Rectal smooth muscle tissue (tissue), 1 donor: ENCODE data around the gene GRIK2.

ENCODE experiments used
- H3K27ac ChIP-seq: one replicate; pipeline ENCODE4 v1.7.0; 2013; ENCODE audit warnings: low read depth, low read length, inconsistent platforms
- H3K27me3 ChIP-seq: one replicate; pipeline ENCODE4 v1.7.0; 2013; ENCODE audit warnings: low read length; ENCODE audit not compliant: control insufficient read depth, insufficient read depth
- H3K36me3 ChIP-seq: one replicate; pipeline ENCODE4 v1.7.0; 2013; ENCODE audit warnings: low read length; ENCODE audit not compliant: control insufficient read depth, insufficient read depth
- H3K4me1 ChIP-seq: one replicate; pipeline ENCODE4 v1.7.0; 2013; ENCODE audit warnings: low read length; ENCODE audit not compliant: control insufficient read depth, insufficient read depth
- H3K4me3 ChIP-seq: one replicate; pipeline ENCODE4 v1.7.0; 2013; ENCODE audit warnings: low read length
- H3K9ac ChIP-seq: one replicate; pipeline ENCODE4 v1.7.0; 2013; ENCODE audit warnings: low read length

Gene GRIK2

GRCh38 chr6:101716810-101717209, 323.3 kb downstream of the GRIK2 start:
- no peaks in the 10 kb centered on the region for H3K36me3 ChIP-seq
- H3K27ac ChIP-seq, result no peak overlapping the region
- H3K4me3 ChIP-seq, result no peak overlapping the region
- H3K4me1 ChIP-seq, result no peaks in the 10 kb centered on the region
- no peaks in the 10 kb centered on the region for H3K27me3 ChIP-seq
- H3K9ac ChIP-seq, result no peak overlapping the region

DNA sequence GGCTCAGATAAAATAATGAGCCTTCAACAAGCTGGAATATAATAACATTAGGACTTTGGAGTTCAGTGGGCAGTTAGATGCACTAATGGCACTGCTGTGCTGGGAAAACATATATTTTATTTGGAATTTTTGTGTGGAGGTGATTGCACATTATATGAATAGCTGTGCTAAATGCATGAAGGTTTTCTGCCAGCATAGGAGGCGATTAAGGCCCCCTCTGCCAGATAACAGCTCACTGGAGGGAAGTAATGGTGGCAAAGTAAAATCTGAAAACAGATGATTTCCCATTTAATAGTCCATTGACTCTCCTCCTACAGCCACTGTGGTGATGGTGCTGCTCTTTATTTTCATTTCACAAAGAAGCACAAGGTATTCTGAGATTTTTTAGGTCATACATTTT, 326.0 kb downstream of the GRIK2 start:
- H3K36me3 ChIP-seq, result no peaks in the 10 kb centered on the region
- H3K9ac ChIP-seq, result no peak overlapping the region
- H3K4me1 ChIP-seq, result no peaks in the 10 kb centered on the region
- H3K27ac ChIP-seq, result no peak overlapping the region
- H3K4me3 ChIP-seq, result no peak overlapping the region
- H3K27me3 ChIP-seq, result no peaks in the 10 kb centered on the region

DNA sequence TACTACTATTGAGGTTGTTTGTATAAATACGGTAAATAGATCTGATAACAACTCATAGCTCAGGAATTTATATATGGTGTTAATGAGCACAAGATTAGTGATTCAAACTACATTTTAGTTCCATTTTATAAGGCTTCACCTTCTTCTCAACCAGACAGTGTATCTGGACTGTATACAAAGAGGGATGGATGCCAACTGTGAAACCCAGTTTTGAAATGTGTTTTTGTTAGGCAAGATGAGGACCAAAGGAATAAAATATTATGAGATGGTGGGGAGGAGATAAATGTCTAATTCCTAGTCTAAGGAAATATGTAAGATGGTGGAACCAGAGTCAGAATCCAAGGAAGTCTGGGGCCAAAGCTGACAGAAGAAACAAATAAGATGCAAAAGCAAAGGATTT, 329.0 kb downstream of the GRIK2 start:
- H3K27ac ChIP-seq, result no peak overlapping the region
- H3K4me3 ChIP-seq, result no peak overlapping the region
- H3K9ac ChIP-seq, result no peak overlapping the region
- H3K36me3 ChIP-seq, result no peaks in the 10 kb centered on the region
- H3K27me3 ChIP-seq, result no peaks in the 10 kb centered on the region
- no peaks in the 10 kb centered on the region for H3K4me1 ChIP-seq

GRCh38 chr6:101722991-101723579, 329.6 kb downstream of the GRIK2 start:
- Histone ChIP-seq H3K27me3 (no peaks in the 10 kb centered on the region), H3K4me3 (no peak overlapping the region), H3K4me1 (no peaks in the 10 kb centered on the region), H3K27ac (no peak overlapping the region), H3K36me3 (no peaks in the 10 kb centered on the region), H3K9ac (no peak overlapping the region)

DNA sequence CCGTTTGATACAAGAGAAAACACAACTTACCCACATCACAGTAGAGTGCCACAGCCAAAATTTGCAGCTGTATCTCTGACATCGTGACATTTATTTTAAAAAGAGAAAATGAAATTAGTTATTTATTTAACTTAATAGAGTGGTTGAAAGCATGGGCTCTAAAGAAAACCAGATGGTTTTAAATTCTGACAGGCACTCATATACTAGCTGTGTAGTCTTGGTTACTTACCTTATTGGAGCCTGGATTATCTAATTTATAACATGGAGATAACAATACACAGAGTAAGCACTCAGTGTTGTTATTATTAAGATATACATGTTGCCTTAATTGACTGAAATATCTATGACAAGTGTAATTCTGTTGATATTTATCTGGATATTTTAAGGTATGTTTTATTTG, 334.9 kb downstream of the GRIK2 start:
- H3K27ac ChIP-seq, result no peak overlapping the region
- H3K4me3 ChIP-seq, result no peak overlapping the region
- no peaks in the 10 kb centered on the region for H3K4me1 ChIP-seq
- H3K9ac ChIP-seq, result no peak overlapping the region
- no peaks in the 10 kb centered on the region for H3K36me3 ChIP-seq
- H3K27me3 ChIP-seq, result no peaks in the 10 kb centered on the region

DNA sequence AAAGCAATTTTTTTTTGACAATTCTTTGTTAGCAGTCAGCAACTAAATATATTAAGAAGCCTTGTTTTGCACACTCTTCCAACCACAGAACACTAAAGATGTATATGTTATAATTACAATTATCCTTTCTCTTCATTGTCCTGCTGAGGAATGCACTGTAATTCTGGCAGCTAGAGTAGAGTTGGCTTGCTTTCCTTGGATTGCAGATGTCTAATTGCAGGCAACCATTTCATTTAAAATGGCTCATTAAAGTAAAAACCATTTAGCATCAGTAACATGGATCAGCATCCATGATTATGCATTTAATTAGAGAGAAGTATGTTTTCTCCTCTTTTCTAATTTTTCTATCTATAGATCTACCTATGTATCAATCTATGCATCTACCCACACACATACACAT, 335.4 kb downstream of the GRIK2 start:
- Histone ChIP-seq H3K27ac (no peak overlapping the region), H3K27me3 (no peaks in the 10 kb centered on the region), H3K4me1 (no peaks in the 10 kb centered on the region), H3K36me3 (no peaks in the 10 kb centered on the region), H3K9ac (no peak overlapping the region), H3K4me3 (no peak overlapping the region)

GRCh38 chr6:101730954-101731353, 337.4 kb downstream of the GRIK2 start:
- H3K4me3 ChIP-seq, result no peak overlapping the region
- no peaks in the 10 kb centered on the region for H3K27me3 ChIP-seq
- H3K4me1 ChIP-seq, result no peaks in the 10 kb centered on the region
- H3K36me3 ChIP-seq, result no peaks in the 10 kb centered on the region
- no peak overlapping the region for H3K27ac ChIP-seq
- no peak overlapping the region for H3K9ac ChIP-seq

- Histone ChIP-seq H3K36me3 (no peaks in the 10 kb centered on the region), H3K27me3 (no peaks in the 10 kb centered on the region), H3K4me1 (no peaks in the 10 kb centered on the region), H3K9ac (no peak overlapping the region), H3K27ac (no peak overlapping the region), H3K4me3 (no peak overlapping the region)
Measured at GRCh38 chr6:101733899-101734298, 340.4 kb downstream of the GRIK2 start.

GRCh38 chr6:101738481-101738880, 345.0 kb downstream of the GRIK2 start:
- Histone ChIP-seq H3K4me1 (no peaks in the 10 kb centered on the region), H3K4me3 (no peak overlapping the region), H3K27ac (no peak overlapping the region)

DNA sequence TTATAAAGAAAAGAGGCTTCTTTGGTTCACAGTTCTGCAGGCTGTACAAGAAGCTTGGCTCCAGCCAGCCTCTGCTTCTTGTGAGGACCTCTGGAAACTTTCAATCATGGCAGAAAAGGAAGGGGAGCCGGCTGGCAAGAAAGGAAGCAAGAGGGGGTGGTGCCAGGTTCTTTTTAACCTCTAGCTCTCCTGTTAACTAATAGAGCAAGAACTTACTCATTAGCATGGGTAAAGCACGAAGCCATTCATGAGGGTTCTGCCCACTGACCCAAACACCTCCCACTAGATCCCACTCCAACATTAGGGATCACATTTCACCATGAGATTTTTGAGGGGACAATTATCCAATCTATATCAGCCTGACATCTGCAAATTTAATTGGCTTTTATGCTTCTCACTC, 347.1 kb downstream of the GRIK2 start:
- Histone ChIP-seq H3K36me3 (no peaks in the 10 kb centered on the region), H3K27ac (no peak overlapping the region), H3K4me3 (no peak overlapping the region), H3K4me1 (no peaks in the 10 kb centered on the region), H3K9ac (no peak overlapping the region), H3K27me3 (no peaks in the 10 kb centered on the region)

More at GRCh38 chr6:101738481-101738880, 345.0 kb downstream of the GRIK2 start:
- no peaks in the 10 kb centered on the region for H3K36me3 ChIP-seq
- H3K9ac ChIP-seq, result no peak overlapping the region
- no peaks in the 10 kb centered on the region for H3K27me3 ChIP-seq

DNA sequence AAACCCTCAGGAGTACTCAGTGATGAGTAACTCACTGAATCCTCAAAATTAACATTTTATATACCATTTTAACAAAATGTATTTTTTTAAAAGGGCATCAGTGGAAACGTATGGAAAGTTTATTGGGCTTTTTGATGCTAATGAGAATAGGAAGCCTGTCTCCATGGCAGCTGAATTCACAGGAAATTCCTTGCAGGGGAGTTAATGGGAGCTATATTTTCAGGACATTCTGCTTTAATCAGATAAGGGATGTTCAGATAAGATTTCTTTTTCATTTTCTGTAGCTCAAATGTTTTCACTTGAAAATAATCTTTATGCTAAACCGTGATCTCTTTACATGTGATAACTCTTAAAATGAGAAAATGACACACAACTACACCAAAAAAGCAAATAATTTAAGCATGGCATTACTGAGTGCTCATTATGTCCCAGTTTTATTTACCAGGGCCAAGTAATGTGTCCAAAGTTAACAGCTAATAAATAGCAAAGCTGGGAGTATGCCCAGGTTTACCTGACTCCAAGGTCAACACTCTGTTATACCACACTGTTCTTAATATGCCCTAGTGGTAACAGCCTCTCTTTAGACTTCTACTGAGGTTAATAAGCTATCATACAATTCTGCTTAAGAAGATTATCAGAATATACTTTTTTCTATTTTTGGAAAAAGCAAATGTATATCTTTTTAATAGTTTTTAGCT, 348.1 kb downstream of the GRIK2 start:
- H3K9ac ChIP-seq, result no peak overlapping the region
- H3K27ac ChIP-seq, result no peak overlapping the region
- no peaks in the 10 kb centered on the region for H3K36me3 ChIP-seq
- H3K4me1 ChIP-seq, result no peaks in the 10 kb centered on the region
- H3K4me3 ChIP-seq, result no peak overlapping the region
- no peaks in the 10 kb centered on the region for H3K27me3 ChIP-seq

- Histone ChIP-seq H3K4me1 (no peaks in the 10 kb centered on the region), H3K27me3 (no peaks in the 10 kb centered on the region), H3K27ac (no peak overlapping the region), H3K9ac (no peak overlapping the region), H3K4me3 (no peak overlapping the region), H3K36me3 (no peaks in the 10 kb centered on the region)
Measured at GRCh38 chr6:101747160-101747559, 353.7 kb downstream of the GRIK2 start.

GRCh38 chr6:101747716-101748115, 354.2 kb downstream of the GRIK2 start:
- Histone ChIP-seq H3K9ac (no peak overlapping the region), H3K27me3 (no peaks in the 10 kb centered on the region), H3K27ac (no peak overlapping the region), H3K4me3 (no peak overlapping the region), H3K4me1 (no peaks in the 10 kb centered on the region), H3K36me3 (no peaks in the 10 kb centered on the region)
